Stimulated activated CD4-positive, alpha-beta T cell treated with anti-CD3 and anti-CD28 coated beads, Interleukin-1b, Interleukin-23, amount 100 ng/mL, for 1 hour (primary cell): ENCODE measurements around the gene PDE6D.

Source experiments
- DNase-seq, 2 donors: peaks; one replicate each; pipeline ENCODE4 v3.0.0-alpha.2; 2020; ENCODE audit warnings: low read depth in 2 of 2

PDE6D gene

DNA sequence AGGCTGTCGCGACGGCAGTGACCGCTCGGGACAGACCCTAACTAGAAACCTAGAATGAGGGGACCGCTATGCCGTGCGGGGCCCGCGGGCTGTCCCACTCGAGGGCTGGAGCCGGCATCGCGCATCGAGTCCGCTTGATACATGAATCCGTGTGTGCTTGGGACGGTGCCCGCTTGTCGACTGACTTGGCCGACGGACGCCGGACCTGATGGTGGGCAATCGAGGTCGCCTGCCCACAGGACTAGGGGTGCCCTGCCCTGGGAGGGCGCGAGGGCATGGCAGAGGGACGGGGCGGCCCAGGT is 73.5 kb downstream of the PDE6D start:
- peak in 1 of 2 donors; percentile 31 for DNase-seq

DNA sequence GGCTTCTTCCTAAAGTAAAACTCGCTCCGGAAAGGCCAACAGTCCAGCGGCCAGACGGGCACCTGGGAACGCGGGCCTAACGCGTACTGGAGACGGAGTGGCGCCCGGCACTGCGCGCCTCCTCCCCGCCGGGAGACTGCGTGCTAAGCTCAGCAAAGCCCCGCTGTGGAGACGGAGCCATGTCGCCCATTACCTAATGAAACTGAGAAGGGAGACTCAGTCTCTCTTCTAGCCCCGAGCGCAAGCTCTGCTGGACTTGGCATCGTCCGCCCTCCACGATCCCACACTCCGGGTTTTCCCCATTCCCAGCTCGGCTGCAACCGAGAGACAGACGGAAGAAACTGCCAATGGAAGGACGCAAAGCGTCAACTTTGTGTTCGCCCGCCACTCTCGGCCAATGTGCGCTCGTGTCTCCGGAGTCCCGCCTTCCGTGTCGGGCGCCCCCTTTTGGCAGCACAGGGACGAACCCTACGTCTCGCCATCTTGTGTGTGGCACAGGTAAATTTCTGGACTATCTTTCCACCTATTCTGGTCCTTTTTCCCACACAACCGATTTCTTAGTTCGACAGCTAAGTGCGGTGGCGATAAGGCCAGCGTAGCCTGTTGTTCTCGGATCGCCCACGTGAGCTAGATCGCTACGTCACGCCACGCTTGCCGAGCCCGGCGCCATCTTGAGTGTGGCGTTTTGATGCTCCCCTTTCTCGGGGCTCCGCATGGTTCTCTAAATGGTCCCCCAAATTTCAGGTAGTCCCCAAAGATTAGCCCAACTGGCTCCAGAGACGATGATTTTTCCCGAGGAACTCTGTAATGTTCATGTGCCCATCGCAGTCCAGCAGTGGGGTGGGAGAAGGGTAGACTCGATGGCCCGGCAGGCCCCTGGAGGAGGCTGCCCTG is 74.1 kb downstream of the PDE6D start:
- DNase-seq = peak; percentile 93 to 95

DNA sequence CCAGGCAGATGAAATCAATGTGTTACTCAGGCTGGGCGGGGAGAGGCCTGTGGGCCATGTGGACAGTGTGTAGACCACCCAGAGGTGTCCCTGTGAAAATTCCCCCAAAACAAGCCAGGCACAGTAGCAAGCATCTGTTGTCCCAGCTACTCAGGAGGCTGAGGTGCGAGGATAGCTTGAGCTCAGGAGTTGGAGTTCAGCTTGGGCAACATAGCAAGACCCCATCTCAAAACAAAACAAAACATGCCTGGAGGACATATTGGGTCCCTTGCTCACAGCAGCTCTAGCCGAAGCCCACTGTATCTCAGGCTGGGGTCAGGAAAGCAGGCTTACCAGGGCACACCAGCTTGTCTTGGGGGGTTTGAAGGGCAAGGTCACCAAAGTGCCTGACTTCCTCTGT is 77.1 kb downstream of the PDE6D start:
- no peak for DNase-seq

DNA sequence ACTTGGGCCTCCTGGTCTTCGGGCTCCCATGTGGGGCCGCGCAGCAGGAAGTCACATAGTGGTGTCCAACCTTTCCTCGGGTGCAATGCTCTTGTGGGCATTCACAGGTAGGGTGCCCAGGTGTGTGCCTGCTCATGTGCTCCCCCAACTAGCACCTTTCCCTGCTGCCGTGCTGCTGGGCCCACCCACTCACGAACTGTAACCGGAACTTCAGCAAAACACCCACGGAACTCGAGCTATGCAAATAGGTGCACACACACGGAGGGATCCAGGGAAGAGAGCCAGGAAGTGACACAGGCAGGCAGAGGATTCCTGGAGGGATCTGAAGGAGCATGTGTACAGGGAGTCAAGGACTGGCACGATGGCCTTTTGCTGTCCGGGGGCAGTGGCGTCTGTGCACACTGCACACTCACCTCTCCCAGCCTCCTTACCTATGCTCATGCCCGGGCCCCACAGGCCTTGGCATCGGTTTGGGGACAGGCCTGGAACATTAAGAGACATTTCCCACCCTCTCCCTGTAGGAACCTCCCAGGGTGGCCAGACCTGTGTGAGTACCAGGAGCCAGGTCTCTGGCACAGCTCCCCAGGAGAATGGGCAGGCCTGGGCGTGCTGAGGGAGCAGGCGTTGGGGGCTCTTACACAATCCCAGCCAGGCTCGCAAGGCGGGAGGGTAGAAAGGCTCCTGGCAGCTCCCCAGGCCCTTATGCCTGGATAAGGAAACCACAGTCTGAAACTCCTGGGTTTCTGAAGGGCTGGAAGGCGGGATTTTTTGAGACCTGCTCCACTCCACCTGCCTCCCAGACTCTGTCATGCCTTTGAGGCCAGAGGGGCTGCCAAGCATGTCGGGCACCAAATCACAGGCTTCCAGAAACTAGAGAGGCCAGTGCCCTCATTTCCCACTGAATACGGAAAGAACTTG is 79.4 kb downstream of the PDE6D start:
- DNase-seq = no peak

DNA sequence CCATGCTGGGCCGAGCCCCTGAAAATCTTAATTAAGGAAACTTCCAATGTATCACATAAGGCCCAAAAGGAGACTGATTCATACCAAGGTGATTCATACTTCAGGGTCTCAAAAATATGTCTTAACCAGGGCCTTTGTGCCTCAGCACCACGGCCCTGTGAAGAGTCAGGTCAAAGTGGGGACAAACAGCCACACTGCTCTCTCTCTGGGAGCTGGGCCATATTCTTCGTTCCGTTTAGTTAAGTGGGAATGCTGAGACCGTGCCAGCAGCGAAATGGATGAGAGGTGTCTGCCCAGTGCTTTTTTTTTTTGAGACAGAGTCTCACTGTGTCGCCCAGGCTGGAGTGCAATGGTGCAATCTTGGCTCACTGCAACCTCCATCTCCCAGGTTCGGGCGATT is 82.1 kb downstream of the PDE6D start:
- DNase-seq = no peak

DNA sequence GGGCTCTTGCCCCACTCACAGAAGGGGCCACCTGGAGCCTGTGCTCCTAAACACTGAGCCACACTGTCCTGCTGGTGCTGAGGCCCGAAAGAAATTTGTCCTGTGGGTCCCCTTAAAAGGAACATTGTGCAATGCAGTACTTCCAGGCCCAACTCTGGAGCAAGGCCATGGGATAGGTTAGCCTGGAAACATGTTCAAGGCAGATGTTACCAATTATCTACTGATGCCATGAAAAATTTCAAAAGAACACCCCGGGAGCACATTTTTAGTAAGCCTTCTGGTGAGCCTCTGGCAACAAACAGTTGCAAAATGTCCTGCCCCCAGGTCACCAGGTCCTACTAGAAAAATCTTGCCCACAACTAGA is 85.1 kb downstream of the PDE6D start:
- no peak for DNase-seq

DNA sequence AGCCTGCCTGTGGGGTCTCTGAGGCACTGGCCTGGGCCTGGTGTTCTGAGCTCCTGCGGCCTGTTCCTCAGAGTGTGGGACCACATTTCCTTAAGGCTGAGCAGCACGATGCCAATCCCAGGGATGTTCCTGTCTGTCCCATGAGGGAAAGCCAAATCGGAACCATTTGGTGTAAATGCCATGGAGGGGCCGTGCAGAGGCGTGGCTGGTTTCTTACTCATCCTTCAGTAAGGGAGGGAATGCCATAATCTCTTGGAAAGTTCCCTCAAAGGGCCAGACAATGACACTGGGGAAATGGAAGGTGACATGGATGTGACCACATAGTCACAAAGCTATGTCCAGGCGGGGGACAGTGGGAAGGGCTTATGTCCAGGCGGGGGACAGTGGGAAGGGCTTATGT is 87.1 kb downstream of the PDE6D start:
- no peak for DNase-seq

DNA sequence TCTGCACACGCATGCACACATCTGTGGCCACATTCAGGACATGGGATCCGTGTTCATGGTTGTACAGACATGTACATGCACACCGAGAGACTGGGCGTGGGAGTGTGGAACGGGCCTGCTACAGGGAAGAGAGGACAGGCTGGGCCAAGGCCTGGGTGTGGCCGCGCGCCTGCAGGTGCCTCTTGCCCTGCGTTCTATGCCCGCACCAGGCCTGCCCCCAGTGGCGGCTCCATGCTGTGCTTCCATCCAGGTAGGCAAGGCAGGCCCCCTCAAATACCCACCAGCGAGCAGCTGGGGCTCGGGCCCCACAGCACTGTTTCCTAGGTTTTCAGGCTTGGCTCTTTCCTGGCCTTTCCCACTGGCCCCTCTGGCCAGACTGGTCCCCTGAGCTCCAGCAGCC is 88.2 kb downstream of the PDE6D start:
- DNase-seq = no peak

DNA sequence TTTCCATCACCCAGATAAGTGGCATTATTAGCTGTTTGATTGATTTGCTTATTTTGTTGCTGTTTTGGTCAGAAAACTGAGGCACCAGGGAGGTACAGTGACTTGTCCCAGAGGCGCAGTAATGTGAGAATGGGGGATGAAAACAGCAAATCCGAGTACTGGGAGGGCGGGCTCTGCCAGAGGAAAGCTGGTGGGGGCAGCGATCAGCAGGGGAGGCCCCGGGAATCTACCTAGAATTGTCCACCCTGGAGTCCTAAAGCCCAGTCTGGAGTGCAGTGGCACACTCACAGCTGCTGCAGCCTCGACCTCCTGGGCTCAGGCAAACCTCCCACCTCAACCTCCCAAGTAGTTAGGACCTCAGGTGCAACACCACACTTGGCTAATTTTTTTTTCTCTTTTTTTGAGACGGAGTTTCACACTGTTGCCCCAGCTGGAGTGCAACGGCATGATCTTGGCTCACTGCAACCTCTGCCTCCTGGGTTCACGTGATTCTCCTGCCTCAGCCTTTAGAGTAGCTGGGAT is 89.8 kb downstream of the PDE6D start:
- DNase-seq = no peak

DNA sequence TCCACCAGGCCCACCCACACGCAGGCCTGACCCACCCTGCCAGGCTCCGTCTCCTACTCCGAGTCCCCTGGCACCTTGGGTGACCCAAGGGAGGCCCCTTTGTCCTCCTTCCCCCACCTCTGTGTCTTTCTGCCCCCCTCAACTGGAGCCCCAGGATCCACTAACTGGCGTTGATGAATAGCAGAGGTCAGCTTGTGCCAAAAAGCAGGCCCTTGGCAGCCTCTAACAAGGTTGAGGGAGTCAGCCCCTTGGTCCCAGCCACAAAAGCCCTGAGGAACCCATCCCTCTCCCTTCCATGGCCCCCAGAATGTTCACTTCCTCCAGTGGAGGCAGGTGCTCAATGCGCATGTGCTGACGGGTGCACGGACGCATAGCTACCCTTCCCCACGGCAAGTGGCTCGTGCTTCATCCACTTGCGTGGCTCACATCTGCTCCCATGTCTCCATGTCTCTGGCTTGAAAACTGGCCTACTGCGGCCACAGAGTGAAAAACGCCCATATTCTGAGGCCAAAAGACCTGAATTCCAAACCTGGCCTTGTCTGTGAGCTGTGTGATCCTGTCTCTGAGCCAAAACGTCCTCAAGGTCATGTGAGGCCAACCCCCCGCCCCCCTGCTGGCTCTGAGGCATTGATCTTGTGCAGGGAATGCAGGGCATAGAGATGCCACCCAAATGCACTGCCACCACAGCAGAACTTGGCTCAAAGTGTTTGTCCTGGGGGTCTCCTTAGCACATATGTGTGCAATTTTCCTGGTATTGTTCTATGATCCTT is 91.8 kb downstream of the PDE6D start:
- no peak for DNase-seq

DNA sequence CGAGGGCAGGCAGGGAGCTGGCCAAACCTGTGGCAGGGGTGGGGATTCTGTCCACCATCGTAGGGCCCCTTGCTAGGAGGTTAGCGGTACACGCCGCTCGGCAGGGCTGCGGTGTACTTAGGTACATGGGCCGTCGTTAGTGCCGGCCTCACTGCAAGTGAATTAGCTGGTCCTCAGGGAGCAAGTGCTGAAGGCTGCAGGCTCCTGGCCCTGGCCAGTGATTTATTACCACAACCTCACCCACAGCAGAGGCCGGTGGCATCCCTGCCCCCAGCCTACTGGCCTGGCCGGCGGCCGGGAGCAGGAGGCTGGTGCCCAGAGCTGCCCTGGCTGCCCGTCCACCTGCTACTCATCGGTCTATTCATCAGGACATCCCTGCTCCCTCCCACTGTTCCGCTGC is 92.4 kb downstream of the PDE6D start:
- no peak for DNase-seq

DNA sequence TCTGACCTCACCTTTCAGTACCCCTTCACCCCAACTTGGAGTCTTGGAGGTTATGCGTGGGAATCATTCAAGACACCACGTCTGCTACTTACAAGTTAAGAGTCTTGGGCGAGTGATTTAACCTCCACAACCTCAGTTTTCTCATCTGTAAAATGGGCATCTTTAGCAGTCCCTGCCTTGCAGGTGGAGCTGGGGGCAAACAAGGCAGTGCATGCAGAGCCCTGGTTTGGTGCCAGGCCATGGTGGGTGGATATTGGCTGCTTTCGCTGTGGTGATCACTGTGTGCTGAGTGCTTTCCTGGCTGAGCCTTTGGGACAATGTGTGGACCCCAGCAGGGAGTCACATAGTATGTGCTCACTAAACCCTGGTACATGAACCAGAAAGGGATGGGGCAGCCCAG is 93.1 kb downstream of the PDE6D start:
- DNase-seq = no peak

DNA sequence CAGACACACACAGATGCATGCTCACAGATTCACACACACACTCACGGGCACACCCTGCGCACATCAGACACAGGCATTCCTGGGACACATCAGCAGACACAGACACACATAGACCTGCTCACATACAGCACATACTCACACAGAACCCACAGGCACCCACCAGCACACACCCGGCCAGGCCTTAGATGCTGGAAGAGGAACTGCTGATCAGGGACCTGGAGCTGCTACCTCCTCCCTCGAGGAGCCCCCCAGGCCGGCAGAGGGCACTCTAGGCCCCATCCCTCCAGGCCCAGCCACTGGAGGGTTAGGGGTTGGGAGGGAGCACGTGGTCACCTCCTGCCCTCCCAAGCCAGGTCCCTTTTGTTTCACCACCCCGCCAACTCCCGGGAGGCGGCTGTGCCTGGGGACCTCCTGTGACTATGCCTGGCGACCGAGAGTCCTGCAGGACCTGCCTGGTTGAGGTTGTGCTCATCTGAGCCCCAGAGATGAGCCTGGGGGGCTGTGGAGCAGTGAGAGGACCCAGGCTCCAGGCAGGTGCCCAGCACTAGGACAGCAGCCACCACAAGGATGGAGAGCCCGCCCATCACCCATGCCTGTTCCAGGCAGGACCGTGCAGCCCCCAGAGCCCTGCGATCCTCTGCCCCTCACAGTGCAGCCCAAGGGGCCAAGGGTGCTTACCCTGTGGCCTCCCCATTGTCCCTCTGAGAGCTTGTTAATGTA is 93.8 kb downstream of the PDE6D start:
- DNase-seq = peak in 1 of 2 donors; percentile 52

DNA sequence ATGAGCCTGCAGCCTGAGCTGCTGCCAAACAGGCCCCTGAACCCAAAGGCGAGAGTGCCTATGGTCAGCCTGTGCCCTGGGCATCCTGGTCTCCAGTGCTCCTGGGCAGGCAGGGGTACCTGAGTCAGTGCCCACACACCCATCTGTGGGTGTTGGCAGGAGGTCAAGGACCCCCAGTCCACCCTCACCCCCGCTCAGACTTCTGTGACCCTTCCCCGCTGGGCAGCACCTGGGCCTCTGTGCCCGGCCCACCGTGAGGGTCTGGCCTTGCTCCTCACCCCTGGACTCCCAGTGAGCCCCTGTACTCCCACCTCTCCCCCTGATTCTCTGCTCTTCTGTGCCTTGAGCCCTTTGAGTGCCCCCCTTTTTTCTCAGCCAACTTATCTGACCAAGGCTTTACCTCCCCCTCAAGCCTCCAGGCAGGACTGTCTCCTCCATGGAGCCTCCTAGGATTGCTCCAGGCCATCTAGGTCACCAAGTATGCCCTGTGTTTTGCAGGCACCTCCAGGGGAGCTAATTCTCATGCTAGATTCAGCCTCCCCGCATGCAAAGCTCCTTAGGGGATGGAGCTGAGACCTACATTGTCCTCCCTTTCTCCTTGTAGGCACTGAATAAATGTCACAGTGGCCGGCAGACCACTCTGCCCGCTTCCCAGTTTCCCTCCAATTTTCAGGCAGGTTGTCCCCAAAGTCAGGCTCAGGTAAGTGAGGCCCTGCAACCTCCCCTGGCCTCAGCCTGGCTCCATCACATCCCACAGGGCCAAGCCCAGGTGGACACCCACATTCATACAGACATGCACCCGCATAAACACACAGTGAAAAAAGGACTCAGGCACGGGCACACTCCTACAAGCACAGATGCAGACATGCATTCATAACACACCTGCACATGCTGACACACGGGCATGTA is 94.6 kb downstream of the PDE6D start:
- no peak for DNase-seq

DNA sequence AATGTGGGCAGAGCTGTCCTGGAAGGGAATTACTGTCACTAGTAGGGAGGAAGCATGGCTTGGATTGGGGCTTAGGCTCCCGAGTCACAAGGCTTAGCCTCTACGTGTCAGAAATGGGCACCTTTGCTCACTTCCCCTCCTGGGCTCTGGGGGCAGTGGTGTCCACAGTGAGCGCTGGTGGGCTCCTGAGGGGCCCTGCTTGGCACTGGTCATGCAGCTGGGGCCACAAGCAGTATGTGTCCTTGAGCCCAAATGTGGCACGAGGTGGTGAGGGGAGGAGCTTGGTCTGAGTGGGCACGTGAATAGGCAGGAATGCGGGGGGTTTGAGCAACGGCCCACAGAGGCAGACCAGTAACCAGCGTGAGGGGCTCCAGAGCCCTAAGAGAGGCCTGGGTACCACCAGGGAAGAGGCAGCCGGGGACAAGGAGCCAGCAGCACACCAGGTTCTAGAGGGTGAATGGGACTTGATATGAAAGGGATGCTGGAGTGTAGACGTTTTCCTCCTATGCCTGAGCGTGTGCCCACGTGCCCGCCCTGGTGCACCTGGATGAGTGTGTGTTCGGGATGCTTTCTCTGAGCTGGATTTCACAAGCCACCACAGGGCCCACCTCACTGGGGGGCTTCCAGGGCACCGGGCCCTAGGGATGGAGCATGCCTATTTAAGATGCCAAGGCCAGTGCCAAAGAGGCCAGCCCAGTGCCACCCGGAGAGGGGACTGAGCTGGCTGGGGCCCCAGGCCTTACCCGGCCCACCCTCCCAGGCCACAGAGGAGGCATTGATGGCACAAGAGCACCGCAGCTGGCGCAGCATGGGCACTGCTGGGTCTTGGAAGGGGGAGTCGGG is 95.5 kb downstream of the PDE6D start:
- DNase-seq = no peak

DNA sequence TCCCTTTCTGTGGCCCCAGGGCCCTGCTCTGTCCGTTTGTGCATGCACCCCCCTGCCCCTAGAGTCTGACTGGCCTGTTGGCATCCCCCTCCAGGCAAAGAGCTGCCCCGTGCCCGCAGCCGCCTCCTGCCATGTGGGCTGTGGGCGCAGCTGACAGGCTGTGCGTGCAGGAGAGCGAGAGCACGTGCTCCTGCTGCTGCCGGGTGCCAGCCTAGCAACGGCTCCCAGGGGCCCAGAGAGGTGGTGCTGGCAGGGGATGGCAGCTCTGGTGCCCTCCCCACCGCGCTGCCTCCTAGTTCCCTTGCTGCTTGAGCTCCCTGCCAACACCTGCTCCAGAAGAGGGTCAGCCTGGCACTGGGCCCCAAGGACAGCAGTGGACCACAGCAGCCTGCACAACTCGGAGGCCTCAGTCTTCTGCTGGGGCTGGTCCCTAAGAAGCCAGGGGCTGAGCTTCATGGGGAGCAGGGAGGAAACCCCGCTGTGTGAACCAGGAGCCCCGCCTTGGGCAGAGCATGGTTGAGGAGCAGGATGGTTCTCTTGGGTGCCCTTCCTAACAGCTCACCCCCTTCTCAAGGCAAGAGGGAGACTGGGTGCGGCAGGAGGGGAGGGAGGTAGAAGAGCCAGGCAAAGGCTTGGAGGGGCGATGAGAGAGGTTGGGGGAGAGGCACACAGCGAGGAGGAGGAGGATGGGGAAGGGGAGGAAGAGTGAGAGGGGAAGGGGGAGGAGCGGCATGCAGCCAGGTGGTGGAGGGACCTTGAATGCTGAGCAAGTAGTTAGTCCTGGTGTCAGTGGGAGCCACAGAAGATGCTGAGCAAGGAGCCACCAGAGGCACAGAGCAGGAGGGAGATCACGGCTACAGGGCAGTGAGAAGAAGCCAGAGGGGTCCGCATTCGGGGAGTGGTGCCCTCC is 96.5 kb downstream of the PDE6D start:
- no peak for DNase-seq

DNA sequence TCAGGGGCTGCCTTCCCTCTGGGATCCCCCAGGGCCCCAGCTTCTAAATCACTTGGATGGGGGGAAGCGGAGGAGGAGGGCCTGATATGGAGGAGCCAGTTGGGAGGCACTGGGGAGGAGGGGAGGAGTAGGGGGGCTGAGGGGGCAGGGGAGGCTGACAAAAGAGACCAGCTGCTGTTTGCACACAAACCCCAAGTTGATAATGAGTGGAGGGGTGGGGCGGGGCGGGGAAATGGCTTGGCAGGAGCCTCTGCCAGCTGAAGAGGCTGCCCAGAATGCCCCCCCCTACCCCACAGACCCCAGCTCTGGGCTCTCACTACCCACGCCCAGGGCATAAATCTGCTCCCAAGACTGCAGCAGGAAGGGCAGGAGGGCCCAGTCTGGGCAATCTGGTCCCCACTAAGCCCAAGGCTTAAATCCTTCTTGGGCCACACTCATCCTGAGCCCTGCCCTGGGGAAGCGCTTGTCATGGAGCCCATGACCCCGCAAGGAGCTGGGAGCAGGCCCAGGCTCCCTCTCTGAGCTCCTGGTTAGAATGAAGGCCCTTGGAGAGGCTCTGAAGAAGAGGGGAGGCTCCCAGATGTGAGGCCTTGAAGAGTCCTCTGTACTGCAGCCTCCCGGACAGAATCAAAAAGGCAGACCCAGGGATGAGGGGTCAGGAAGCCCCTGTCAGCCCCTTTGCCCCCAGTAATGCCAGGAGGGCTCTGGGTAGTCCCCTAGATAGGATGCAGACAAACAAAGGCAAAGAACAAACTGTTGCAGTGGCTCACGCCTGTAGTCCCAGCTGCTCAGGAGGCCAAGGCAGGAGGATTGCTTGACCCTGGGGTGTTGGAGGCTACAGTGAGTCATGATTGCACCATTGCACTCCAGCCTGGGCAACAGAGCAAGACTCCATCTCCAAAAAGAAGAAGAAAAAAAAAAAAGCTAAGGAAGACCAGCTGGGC is 97.5 kb downstream of the PDE6D start:
- no peak for DNase-seq
